ENCODE measurements around the gene KDM4C. TPM values are rescaled to one million over a fixed set of nuclear protein-coding genes. Genes with fewer than 3 reads are reported as not detected.

The KDM4C gene
- total RNA-seq, 1 donor from 2014 or later: 18.2 TPM

GRCh38 chr9:7216004-7216841 lies 458.4 kb downstream of the KDM4C start:
- Mint-ChIP-seq H3K27me3 (ENCODE audit: low read depth, unreplicated experiment) (peaks cover 4% of the 10 kb centered on the region), H3K4me1 (ENCODE audit: low read depth, unreplicated experiment) (peaks cover 7% of the 10 kb centered on the region), H3K9me3 (ENCODE audit: unreplicated experiment) (peaks cover 16% of the 10 kb centered on the region), H3K27ac (ENCODE audit: unreplicated experiment) (no peak overlapping the region), H3K4me3 (ENCODE audit: unreplicated experiment) (no peak overlapping the region), H3K36me3 (ENCODE audit: low read depth, unreplicated experiment) (no peaks in the 10 kb centered on the region)
- Histone ChIP-seq H3K4me1 (ENCODE audit: insufficient read depth, low read length) (no peaks in the 10 kb centered on the region), H4K20me1 (ENCODE audit: insufficient read depth, low read length) (no peaks in the 10 kb centered on the region), H3K79me2 (ENCODE audit: insufficient read depth, low read length) (no peaks in the 10 kb centered on the region), H2AFZ (ENCODE audit: low read depth, low read length) (no peak overlapping the region), H3K9ac (ENCODE audit: low read length) (no peak overlapping the region), H3K9me3 (ENCODE audit: insufficient read depth, low read depth, low read length) (no peaks in the 10 kb centered on the region), H3K36me3 (ENCODE audit: insufficient read depth, low read length) (no peaks in the 10 kb centered on the region), H3K4me2 (ENCODE audit: low read length) (no peak overlapping the region), H3K27me3 (ENCODE audit: insufficient read depth, low read length) (no peaks in the 10 kb centered on the region), H3K27ac (ENCODE audit: low read depth, low read length) (no peak overlapping the region), H3K4me3 (ENCODE audit: insufficient read depth, low read depth, low read length) (no peak overlapping the region)
- DNase-seq (ENCODE audit: low read depth): peak; percentile 10
- TF ChIP-seq EZH2 (IDR thresholded peaks at IDR 0.05; ENCODE audit: insufficient read depth, low read length) (no peak), CTCF (IDR thresholded peaks at IDR 0.05; ENCODE audit: insufficient read depth, low read depth, low read length) (no peak)
- no peak for FAIRE-seq

- TF ChIP-seq EZH2 (IDR thresholded peaks at IDR 0.05; ENCODE audit: insufficient read depth, low read length) (no peak), CTCF (IDR thresholded peaks at IDR 0.05; ENCODE audit: insufficient read depth, low read depth, low read length) (no peak)
- Histone ChIP-seq H4K20me1 (ENCODE audit: insufficient read depth, low read length) (no peaks in the 10 kb centered on the region), H3K27me3 (ENCODE audit: insufficient read depth, low read length) (no peaks in the 10 kb centered on the region), H3K27ac (ENCODE audit: low read depth, low read length) (no peak overlapping the region), H3K9ac (ENCODE audit: low read length) (no peak overlapping the region), H3K4me1 (ENCODE audit: insufficient read depth, low read length) (no peaks in the 10 kb centered on the region), H3K4me3 (ENCODE audit: insufficient read depth, low read depth, low read length) (no peak overlapping the region), H3K9me3 (ENCODE audit: insufficient read depth, low read depth, low read length) (no peaks in the 10 kb centered on the region), H3K4me2 (ENCODE audit: low read length) (no peak overlapping the region), H2AFZ (ENCODE audit: low read depth, low read length) (no peak overlapping the region), H3K79me2 (ENCODE audit: insufficient read depth, low read length) (no peaks in the 10 kb centered on the region), H3K36me3 (ENCODE audit: insufficient read depth, low read length) (no peaks in the 10 kb centered on the region)
- FAIRE-seq (no peak), DNase-seq (ENCODE audit: low read depth) (no peak)
- Mint-ChIP-seq H3K4me3 (ENCODE audit: unreplicated experiment) (no peak overlapping the region), H3K27ac (ENCODE audit: unreplicated experiment) (no peak overlapping the region), H3K36me3 (ENCODE audit: low read depth, unreplicated experiment) (no peaks in the 10 kb centered on the region), H3K9me3 (ENCODE audit: unreplicated experiment) (peaks cover 10% of the 10 kb centered on the region), H3K4me1 (ENCODE audit: low read depth, unreplicated experiment) (no peaks in the 10 kb centered on the region), H3K27me3 (ENCODE audit: low read depth, unreplicated experiment) (no peaks in the 10 kb centered on the region)
Measured at GRCh38 chr9:7223981-7224380, 466.2 kb downstream of the KDM4C start.

Other genes with a start within 250 kb of the KDM4C start
- 2.4 and 8.9 TPM in 2 replicates for gene GLDC, start 112.2 kb upstream of the KDM4C start, total RNA-seq